ENCODE measurements around the gene CAPN15.
"Not testable (repeated sequence)": the region's sequence is repeated elsewhere in the genome, so short reads cannot be mapped to it uniquely, and the experiment has no call there.

CAPN15 gene

GRCh38 chr16:527015-527903, at the start of gene CAPN15:
CAPN15 (plus strand) TSS chr16:527712; CDS start chr16:546839, 19,127 bp downstream.
- DNase-seq (ENCODE audit: low read depth in 2 of 2): peak; percentile 66 to 77

- DNase-seq (ENCODE audit: low read depth in 2 of 2): not testable (repeated sequence)
Observed at GRCh38 chr16:478287-478686, 49.2 kb upstream of the CAPN15 start.

- no peak for DNase-seq (ENCODE audit: low read depth in 2 of 2)
Observed at GRCh38 chr16:482468-483185, 44.9 kb upstream of the CAPN15 start.

GRCh38 chr16:483341-484075, 44.0 kb upstream of the CAPN15 start:
- no peak for DNase-seq (ENCODE audit: low read depth in 2 of 2)

- DNase-seq (ENCODE audit: low read depth in 2 of 2): no peak
Observed at GRCh38 chr16:489606-490005, 37.9 kb upstream of the CAPN15 start.

- DNase-seq (ENCODE audit: low read depth in 2 of 2): no peak
Observed at GRCh38 chr16:490768-491167, 36.7 kb upstream of the CAPN15 start.

GRCh38 chr16:491220-491919, 36.1 kb upstream of the CAPN15 start:
- no peak for DNase-seq (ENCODE audit: low read depth in 2 of 2)

- DNase-seq (ENCODE audit: low read depth in 2 of 2): no peak
Observed at GRCh38 chr16:492211-492875, 35.2 kb upstream of the CAPN15 start.

GRCh38 chr16:494676-495075, 32.8 kb upstream of the CAPN15 start:
- DNase-seq (ENCODE audit: low read depth in 2 of 2): not testable (repeated sequence)

GRCh38 chr16:495127-495748, 32.3 kb upstream of the CAPN15 start:
- no peak for DNase-seq (ENCODE audit: low read depth in 2 of 2)

- no peak for DNase-seq (ENCODE audit: low read depth in 2 of 2)
Observed at GRCh38 chr16:496097-496886, 31.2 kb upstream of the CAPN15 start.

- DNase-seq (ENCODE audit: low read depth in 2 of 2): no peak
Observed at GRCh38 chr16:497258-497657, 30.3 kb upstream of the CAPN15 start.

GRCh38 chr16:499924-500323, 27.6 kb upstream of the CAPN15 start:
- DNase-seq (ENCODE audit: low read depth in 2 of 2): no peak

GRCh38 chr16:500709-501108, 26.8 kb upstream of the CAPN15 start:
- no peak for DNase-seq (ENCODE audit: low read depth in 2 of 2)

- no peak for DNase-seq (ENCODE audit: low read depth in 2 of 2)
Observed at GRCh38 chr16:502179-502943, 25.2 kb upstream of the CAPN15 start.

GRCh38 chr16:503150-504071, 24.1 kb upstream of the CAPN15 start:
- DNase-seq (ENCODE audit: low read depth in 2 of 2): no peak

- no peak for DNase-seq (ENCODE audit: low read depth in 2 of 2)
Observed at GRCh38 chr16:505479-506245, 21.9 kb upstream of the CAPN15 start.
